H54 (cell line): ENCODE results near the gene MOB3A.

ENCODE experiments used
- DNase-seq: peaks from one replicate; pipeline ENCODE4 v3.0.0; 2011; ENCODE audit warnings: low spot score, mixed read lengths; ENCODE audit not compliant: insufficient read length
- FAIRE-seq: peaks from 3 replicates; lab custom pipeline; 2011; peaks lifted over from hg19 to GRCh38; lab: Jason Lieb, UNC
- POLR2A ChIP-seq: IDR thresholded peaks from 2 replicates; pipeline ENCODE4 v1.6.1; 2011; ENCODE audit warnings: low read depth, mild to moderate bottlenecking, low read length

MOB3A gene

DNA sequence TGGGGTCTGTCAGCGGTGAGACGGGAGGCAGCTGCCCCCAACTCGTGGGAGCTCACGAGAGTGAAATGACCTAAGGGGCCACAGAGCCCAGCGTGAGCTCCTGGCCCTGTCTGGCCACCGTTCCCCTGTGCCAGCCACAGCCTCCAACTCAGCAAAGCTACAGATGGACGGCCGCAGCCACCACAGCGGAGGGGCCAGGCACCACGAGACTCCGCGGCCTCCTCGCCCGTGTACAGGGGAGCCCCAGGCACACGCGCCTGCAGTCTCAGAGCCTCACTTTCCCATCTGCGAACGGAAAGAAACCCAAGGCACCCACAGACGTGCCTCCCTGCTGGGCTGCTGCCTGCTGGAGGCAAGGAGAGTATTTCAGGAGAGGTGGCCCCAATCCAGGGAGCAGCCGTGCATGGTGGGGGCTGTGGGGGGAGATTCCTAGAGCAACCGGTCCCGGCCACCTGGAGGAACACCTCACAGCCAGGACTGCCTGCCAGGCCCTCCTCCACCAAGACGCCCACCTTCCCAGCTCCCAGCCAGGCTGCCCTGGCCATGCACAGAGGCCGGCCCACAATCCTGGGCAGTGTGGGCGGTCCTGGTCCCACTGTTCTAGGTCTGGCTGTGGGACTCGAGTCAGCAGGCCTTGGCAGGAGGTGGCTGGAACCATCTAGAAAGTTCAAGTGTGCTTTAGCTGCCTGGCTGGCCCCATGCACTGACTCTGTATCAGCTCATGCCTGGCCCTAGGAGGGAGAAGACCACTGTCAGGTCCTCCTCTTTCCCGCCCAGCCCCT is 47.0 kb downstream of the MOB3A start:
- no peak for DNase-seq

DNA sequence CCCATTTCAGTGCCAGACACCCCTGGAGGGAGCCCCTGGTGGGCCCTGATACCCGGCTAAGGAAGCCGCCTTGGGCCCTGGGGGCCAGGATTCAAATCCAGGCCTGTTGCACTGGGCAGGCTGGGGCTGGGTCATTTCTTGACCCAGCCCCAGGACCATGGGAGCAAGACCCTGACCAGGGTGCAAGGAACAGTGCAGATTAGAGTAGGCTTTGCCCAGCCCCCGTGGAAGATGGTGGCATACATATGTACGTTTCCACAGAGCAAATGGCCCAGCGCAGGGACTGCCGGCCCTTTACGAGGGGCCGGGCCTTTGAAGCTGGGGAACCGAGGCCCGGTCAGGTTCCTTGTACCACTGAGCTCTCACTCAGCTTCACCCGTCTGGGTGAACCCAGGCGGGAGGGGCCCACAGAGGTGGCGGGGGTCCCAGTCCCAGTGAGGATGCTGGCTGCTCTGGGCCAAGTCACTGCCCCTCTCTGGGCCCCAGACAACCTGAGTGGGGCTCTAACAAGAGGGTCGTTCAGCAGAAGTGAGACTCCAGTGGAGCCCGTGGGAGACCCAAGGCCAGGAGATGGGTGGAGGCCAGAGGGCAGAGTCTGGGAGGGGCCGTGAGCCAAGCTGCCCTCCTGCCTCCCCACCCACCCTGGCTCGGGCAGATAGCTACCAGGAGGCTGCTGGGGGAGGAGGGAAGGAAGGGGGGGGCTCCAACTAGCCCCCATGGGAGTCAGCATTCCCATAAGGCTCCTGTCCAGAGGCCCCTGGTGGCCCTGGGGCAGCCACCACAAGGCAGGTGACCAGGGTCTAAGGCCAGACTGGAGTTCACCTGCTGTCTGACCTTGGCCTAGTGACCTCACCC is 47.8 kb downstream of the MOB3A start:
- FAIRE-seq (no peak), DNase-seq (no peak)
- no peak for TF ChIP-seq POLR2A

More for the DNA sequence above, 47.0 kb downstream of the MOB3A start:
- no peak for FAIRE-seq
- TF ChIP-seq POLR2A, result no peak

DNA sequence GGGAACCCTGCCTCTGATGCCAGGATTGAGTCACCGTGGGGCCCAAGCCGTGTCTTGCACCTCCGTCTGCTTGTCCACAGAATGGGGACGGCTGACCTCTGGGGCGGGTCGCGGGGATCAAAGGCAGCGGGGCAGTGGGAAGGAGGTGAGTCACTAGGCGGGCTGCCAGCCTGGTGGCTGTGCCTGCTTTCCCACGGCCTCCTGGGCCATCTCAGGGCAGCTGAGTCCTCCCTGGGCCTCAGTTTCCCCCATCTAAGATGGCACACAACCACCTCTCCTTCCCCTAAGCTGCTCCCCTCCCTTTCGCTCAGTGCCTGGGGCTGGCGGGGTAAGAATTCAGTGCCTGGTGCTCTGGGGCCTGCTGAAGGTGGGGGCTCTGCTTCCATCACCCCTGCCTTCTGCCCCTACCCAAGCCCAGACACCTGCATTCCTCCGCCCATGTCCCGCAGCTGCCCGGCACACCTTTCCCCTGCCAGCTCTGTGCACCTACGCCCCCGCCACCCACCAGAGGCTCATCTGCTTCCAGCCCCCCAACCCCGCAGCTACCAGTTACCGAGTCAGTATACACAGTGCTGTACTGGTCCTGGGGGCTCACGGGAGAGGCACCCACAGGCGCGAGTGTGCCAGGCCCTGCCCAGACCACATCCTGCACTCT is 48.5 kb downstream of the MOB3A start:
- FAIRE-seq (no peak), DNase-seq (peak; percentile 75)
- TF ChIP-seq POLR2A, result no peak

GRCh38 chr19:2047076-2047448 is 49.1 kb downstream of the MOB3A start:
- DNase-seq (no peak), FAIRE-seq (no peak)
- no peak for TF ChIP-seq POLR2A

DNA sequence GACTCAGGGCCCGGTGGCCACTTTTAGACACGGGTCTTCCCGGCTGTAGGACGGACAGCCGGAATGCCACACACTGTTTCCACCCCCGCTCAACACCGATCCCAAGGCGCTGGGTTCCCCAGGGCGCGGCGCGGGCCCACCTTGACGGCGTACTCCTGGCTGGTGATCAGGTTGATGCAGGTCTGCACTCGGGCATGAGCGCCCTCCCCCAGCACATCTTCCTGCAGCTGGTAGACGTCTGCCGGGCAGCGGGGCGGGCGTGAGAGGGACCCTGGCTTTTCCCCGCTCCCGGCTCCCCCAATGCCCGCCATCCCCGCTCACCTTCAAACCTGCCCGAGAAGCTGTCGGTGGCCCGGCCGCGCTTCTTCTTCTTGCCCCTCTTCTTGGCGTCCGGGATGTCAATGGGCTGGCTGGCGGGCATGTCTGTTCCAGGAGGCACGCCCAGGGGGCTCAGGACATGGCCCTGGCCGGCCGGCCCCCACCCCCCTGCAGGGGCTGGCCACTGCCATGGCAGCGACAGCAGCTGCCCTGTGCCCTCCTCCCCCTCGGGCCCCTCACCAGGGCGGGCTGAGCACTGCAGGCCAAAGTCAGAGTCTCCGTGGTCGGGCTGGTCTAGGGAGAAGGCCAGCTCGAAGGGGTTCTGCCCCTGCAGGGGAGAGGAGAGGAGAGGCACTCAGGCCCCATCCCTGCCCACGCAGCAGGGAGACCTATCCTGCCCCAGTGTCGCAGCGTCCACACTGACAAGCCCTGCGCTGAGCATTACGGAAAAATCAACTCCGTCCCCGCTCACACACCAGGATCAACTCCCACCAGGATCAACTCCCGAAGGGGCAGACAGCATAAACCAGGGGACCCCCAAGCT is 49.8 kb downstream of the MOB3A start:
- DNase-seq (no peak), FAIRE-seq (no peak)
- TF ChIP-seq POLR2A, result no peak

DNA sequence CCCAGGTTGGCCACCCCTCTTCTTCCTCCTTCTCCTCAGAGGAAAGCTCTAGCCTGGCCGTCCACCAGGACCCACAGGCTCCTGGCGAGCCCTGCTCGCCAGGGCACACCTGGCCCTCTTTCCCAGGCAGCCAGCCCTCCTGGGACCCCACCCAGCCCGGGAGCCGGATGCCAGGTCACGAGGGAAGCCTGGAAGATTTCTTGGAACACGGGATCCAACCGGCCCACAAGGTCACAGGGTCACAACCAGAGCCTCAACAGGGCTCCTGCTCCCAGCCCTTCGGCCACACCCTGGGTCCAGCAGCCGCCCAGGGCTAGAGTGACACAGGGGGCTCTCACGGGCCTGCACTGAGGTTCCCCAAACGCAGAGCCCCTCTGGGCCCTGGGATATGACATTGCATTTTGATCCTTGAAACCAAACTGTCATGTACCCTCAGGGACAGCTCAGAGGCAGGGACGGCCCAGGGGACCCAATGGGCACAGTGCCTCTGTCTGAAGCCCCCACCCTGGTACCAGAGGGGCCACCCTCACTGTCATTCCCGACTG is 50.6 kb downstream of the MOB3A start:
- DNase-seq, result no peak
- no peak for TF ChIP-seq POLR2A
- FAIRE-seq, result no peak

DNA sequence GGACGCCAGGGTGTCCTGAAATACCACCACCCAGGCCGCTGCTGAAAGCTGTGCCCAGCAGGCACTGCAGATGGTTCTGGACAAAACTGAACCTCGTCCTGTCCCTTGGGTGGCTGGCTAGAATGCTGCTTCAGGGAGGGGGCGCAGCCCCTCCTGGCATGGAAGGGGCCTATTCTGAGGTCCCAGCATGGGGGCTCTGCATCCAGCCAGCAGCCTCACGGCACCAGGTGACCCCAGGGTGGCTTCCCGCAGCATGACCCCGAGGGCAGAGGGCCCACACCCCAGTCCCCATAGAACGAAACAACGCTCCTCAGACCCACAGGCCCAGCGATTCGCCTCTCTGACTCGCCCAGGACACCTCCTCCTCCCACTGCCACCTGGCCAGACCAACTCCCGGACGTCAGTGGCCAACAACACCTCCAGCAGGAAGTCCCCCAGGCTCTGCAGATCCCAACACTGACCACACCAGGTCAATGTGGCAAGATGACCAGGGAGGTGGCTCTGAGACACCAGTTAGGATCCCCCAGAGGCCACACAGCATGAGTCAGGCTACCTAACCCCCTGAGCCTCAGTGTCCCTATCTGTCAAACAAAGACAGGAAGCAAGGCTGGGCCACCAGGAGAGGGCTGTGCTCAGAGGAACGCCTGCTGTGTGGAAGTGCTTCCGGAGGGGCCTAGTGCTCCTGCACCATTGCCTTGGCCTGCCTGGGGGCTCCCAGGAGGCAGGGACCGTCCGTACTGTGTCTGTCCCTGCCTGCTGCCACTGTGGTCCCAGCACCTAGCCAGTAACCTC is 51.2 kb downstream of the MOB3A start:
- TF ChIP-seq POLR2A, result no peak
- no peak for DNase-seq
- FAIRE-seq, result no peak

- DNase-seq (no peak), FAIRE-seq (no peak)
- TF ChIP-seq POLR2A, result no peak
Measured at GRCh38 chr19:2043961-2044708, 52.0 kb downstream of the MOB3A start.

DNA sequence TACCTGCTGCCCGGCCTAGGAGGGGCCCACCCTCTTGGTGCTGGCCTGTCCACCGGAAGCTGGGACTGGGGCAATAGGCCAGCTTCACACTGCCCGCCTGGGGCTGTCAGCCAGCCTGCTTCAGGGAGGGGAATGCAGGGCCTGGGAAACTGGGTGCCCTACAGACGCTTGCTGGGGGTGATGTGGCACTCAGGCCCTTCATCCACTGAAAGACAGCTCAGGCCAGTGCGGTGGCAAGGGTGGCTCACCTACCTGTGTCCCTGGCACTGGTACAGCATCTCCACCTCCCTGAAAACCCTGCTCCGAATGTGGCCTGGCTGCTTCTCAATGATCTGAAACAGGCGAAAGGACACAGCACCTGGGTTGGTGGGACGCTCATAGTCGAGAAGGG is 52.9 kb downstream of the MOB3A start:
- no peak for DNase-seq
- TF ChIP-seq POLR2A, result no peak
- no peak for FAIRE-seq

DNA sequence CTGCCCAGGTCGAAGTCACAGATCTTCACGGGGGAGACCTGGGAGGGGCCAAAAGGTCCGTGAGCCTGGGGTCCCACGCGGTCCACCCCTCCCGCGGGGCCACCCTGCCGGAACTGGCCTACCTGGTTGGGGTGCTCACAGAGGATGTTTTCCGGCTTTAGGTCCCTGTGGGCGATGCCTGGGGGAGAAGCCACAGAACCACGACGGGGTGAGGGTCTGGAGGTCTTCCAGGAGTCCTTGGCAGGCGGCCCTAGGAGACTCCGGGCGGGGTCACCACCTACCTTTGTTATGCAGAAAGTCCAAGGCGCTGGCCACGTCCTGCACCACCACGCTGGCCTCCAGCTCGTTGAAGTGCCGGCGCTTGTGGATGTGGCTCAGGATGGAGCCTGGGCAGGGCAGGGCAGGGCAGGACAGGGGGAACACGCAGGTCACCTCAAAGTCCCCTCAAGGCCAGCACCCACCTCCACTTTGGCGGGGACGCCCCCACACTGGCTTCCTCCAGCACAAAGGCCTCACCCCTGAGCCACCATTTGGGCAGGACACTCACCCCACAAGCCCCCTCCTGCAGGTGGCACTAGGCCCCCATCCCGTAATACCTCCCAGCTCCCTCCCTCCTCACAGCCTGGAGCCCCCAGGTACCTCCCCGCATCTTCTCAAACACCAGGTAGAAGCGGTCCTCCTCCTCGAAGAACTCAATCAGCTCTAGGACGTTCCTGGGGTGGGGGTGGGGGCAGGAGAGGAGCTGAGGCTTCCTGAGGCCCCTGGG is 53.5 kb downstream of the MOB3A start:
- TF ChIP-seq POLR2A, result no peak
- DNase-seq, result no peak
- no peak for FAIRE-seq
